Iris pigment epithelial cell (primary cell): ENCODE results near the gene LTA.
A peak's percentile ranks its signal among the peaks of the same experiment; 100 is the strongest.

Experiments used
- DNase-seq: peaks from one replicate; pipeline ENCODE4 v3.0.0-alpha.2; 2011; ENCODE audit warnings: low read depth

Gene LTA

GRCh38 chr6:31569861-31570536, 2.1 kb upstream of the LTA start:
- no peak for DNase-seq

- DNase-seq, result no peak
These were observed 1.4 kb downstream of the LTA start for GRCh38 chr6:31573239-31574105.

GRCh38 chr6:31574106-31575061, 2.3 kb downstream of the LTA start:
- no peak for DNase-seq

- DNase-seq, result no peak
These were observed 3.3 kb downstream of the LTA start, which contains the start of gene TNF for GRCh38 chr6:31575335-31575901. Gene TNF, plus strand, starts transcription at chr6:31575565. Its CDS starts 177 bp downstream, at chr6:31575742.

- DNase-seq, result no peak
These were observed 4.0 kb downstream of the LTA start for GRCh38 chr6:31575952-31576685.

GRCh38 chr6:31576897-31577578, 4.9 kb downstream of the LTA start:
- no peak for DNase-seq

GRCh38 chr6:31577579-31577966, 5.5 kb downstream of the LTA start:
- no peak for DNase-seq

- DNase-seq, result no peak
These were observed 6.4 kb downstream of the LTA start for GRCh38 chr6:31578184-31579118.

- no peak for DNase-seq
These were observed 7.0 kb downstream of the LTA start for GRCh38 chr6:31579119-31579505.

- no peak for DNase-seq
These were observed 7.7 kb downstream of the LTA start for GRCh38 chr6:31579546-31580437.

- DNase-seq, result no peak
These were observed 8.3 kb downstream of the LTA start for GRCh38 chr6:31580438-31580740.

GRCh38 chr6:31580807-31581433, 8.8 kb downstream of the LTA start:
- peak; percentile 68 for DNase-seq

GRCh38 chr6:31581434-31582229, 9.5 kb downstream of the LTA start:
- DNase-seq, result no peak

- DNase-seq, result no peak
These were observed 10.1 kb downstream of the LTA start, which contains the start of gene LTB for GRCh38 chr6:31582230-31582643. Gene LTB, minus strand, starts transcription at chr6:31582424. Its CDS starts 7 bp downstream, at chr6:31582417.

- no peak for DNase-seq
These were observed 13.4 kb downstream of the LTA start for GRCh38 chr6:31585491-31585890.

GRCh38 chr6:31586008-31586407, 13.9 kb downstream of the LTA start, which contains the start of gene LST1:
Gene LST1, plus strand, starts transcription at chr6:31586277. Its CDS starts 1,023 bp downstream, at chr6:31587300.
- no peak for DNase-seq
